HCT116 (cell line): ENCODE measurements around the gene GPX4.

Source experiments
- ATF3 ChIP-seq: IDR thresholded peaks from 2 replicates; pipeline ENCODE4 v1.6.1; 2012
- CEBPB ChIP-seq: IDR thresholded peaks from 2 replicates; pipeline ENCODE4 v1.6.1; 2012; ENCODE audit warnings: low read depth
- POLR2A ChIP-seq: IDR thresholded peaks from 2 replicates; pipeline ENCODE4 v1.7.0; 2011; ENCODE audit warnings: borderline replicate concordance; ENCODE audit not compliant: insufficient read depth, insufficient read length; ENCODE audit errors: extremely low read depth
- POLR2AphosphoS5 ChIP-seq: IDR thresholded peaks from 2 replicates; pipeline ENCODE4 v1.6.1; 2011; ENCODE audit warnings: mild to moderate bottlenecking, low read depth, low read length, moderate library complexity
- RAD21 ChIP-seq: IDR thresholded peaks from 2 replicates; pipeline ENCODE4 v1.6.1; 2012; ENCODE audit warnings: low read depth, mild to moderate bottlenecking
- ZBTB33 ChIP-seq: IDR thresholded peaks from 2 replicates; pipeline ENCODE4 v1.6.1; 2011; ENCODE audit warnings: mild to moderate bottlenecking, low read length, moderate library complexity; ENCODE audit not compliant: insufficient replicate concordance; ENCODE audit errors: extremely low read depth
- TF ChIP-seq, protein P1 (sequence below): IDR thresholded peaks from 2 replicates; pipeline ENCODE4 v1.6.1; 2012
- TF ChIP-seq, protein P2 (sequence below), 3 experiments: fragments of 200-600 bp in 1 of 3; sonication (generic) in 1 of 3; IDR thresholded peaks in 2 of 3; conservative IDR thresholded peaks in 1 of 3; 2 replicates each; pipeline ENCODE4 v1.5.1; 2012 to 2017; ENCODE audit warnings: low read depth in 2 of 3, low read length in 2 of 3, antibody characterized with exemption in 1 of 3, borderline replicate concordance in 1 of 3, control low read depth in 1 of 3, mild to moderate bottlenecking in 1 of 3, mixed read lengths in 1 of 3, mixed run types in 1 of 3, moderate library complexity in 1 of 3; ENCODE audit not compliant: insufficient read depth in 1 of 3
- TF ChIP-seq, protein P3 (sequence below): IDR thresholded peaks from 2 replicates; pipeline ENCODE4 v1.6.1; 2012; ENCODE audit warnings: low read depth

- TF ChIP-seq, protein P1, sequence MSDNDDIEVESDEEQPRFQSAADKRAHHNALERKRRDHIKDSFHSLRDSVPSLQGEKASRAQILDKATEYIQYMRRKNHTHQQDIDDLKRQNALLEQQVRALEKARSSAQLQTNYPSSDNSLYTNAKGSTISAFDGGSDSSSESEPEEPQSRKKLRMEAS, result no peak
- TF ChIP-seq ATF3 (no peak), RAD21 (no peak), CEBPB (no peak), ZBTB33 (no peak), POLR2A (no peak), POLR2AphosphoS5 (no peak)
- TF ChIP-seq, protein P2, sequence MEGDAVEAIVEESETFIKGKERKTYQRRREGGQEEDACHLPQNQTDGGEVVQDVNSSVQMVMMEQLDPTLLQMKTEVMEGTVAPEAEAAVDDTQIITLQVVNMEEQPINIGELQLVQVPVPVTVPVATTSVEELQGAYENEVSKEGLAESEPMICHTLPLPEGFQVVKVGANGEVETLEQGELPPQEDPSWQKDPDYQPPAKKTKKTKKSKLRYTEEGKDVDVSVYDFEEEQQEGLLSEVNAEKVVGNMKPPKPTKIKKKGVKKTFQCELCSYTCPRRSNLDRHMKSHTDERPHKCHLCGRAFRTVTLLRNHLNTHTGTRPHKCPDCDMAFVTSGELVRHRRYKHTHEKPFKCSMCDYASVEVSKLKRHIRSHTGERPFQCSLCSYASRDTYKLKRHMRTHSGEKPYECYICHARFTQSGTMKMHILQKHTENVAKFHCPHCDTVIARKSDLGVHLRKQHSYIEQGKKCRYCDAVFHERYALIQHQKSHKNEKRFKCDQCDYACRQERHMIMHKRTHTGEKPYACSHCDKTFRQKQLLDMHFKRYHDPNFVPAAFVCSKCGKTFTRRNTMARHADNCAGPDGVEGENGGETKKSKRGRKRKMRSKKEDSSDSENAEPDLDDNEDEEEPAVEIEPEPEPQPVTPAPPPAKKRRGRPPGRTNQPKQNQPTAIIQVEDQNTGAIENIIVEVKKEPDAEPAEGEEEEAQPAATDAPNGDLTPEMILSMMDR (IDR thresholded peaks at IDR 0.05 in 2 of 3, conservative IDR thresholded peaks at IDR 0.05 in 1 of 3; ENCODE audit: borderline replicate concordance in 1 of 3, insufficient read depth in 1 of 3, low read depth in 2 of 3, low read length in 2 of 3), result no peak
- TF ChIP-seq, protein P3, sequence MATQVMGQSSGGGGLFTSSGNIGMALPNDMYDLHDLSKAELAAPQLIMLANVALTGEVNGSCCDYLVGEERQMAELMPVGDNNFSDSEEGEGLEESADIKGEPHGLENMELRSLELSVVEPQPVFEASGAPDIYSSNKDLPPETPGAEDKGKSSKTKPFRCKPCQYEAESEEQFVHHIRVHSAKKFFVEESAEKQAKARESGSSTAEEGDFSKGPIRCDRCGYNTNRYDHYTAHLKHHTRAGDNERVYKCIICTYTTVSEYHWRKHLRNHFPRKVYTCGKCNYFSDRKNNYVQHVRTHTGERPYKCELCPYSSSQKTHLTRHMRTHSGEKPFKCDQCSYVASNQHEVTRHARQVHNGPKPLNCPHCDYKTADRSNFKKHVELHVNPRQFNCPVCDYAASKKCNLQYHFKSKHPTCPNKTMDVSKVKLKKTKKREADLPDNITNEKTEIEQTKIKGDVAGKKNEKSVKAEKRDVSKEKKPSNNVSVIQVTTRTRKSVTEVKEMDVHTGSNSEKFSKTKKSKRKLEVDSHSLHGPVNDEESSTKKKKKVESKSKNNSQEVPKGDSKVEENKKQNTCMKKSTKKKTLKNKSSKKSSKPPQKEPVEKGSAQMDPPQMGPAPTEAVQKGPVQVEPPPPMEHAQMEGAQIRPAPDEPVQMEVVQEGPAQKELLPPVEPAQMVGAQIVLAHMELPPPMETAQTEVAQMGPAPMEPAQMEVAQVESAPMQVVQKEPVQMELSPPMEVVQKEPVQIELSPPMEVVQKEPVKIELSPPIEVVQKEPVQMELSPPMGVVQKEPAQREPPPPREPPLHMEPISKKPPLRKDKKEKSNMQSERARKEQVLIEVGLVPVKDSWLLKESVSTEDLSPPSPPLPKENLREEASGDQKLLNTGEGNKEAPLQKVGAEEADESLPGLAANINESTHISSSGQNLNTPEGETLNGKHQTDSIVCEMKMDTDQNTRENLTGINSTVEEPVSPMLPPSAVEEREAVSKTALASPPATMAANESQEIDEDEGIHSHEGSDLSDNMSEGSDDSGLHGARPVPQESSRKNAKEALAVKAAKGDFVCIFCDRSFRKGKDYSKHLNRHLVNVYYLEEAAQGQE, result no peak
Measured at GRCh38 chr19:1111641-1112267, 8.0 kb downstream of the GPX4 start.
